ENCODE data around the gene C11orf54. TPM values are rescaled to one million over a fixed set of nuclear protein-coding genes. Genes with fewer than 3 reads are reported as not detected.
"Not testable (repeated sequence)": the region's sequence is repeated elsewhere in the genome, so short reads cannot be mapped to it uniquely, and the experiment has no call there.

C11orf54 gene
- polyA plus RNA-seq, 5 donors, result 51.1 to 82.0 (median 61.2) TPM

- no peak for DNase-seq
Observed at GRCh38 chr11:93732237-93732892, 9.1 kb upstream of the C11orf54 start.

GRCh38 chr11:93733474-93733873, 8.0 kb upstream of the C11orf54 start:
- DNase-seq, result no peak

- DNase-seq, result no peak
Observed at GRCh38 chr11:93734427-93735222, 6.8 kb upstream of the C11orf54 start.

GRCh38 chr11:93735627-93736026, 5.8 kb upstream of the C11orf54 start:
- DNase-seq, result no peak

- DNase-seq, result no peak
Observed at GRCh38 chr11:93736129-93736528, 5.3 kb upstream of the C11orf54 start.

- no peak for DNase-seq
Observed at GRCh38 chr11:93737904-93738612, 3.4 kb upstream of the C11orf54 start.

GRCh38 chr11:93738647-93739081, 2.8 kb upstream of the C11orf54 start:
- DNase-seq, result no peak

- peak; percentile 15 to 30 for DNase-seq
Observed at GRCh38 chr11:93740031-93740729, 1.3 kb upstream of the C11orf54 start.

GRCh38 chr11:93740730-93741093, 760 bp upstream of the C11orf54 start:
- DNase-seq, result no peak

GRCh38 chr11:93741882-93742226, 382 bp downstream of the C11orf54 start:
- DNase-seq, result no peak

- DNase-seq, result no peak
Observed at GRCh38 chr11:93743291-93743690, 1.8 kb downstream of the C11orf54 start.

GRCh38 chr11:93744669-93745004, 3.2 kb downstream of the C11orf54 start:
- no peak for DNase-seq

- DNase-seq, result not testable (repeated sequence)
Observed at GRCh38 chr11:93745005-93745755, 3.7 kb downstream of the C11orf54 start.

- no peak for DNase-seq
Observed at GRCh38 chr11:93746101-93746500, 4.6 kb downstream of the C11orf54 start.

- no peak for DNase-seq
Observed at GRCh38 chr11:93747122-93747521, 5.7 kb downstream of the C11orf54 start.

- no peak for DNase-seq
Observed at GRCh38 chr11:93751001-93751400, 9.5 kb downstream of the C11orf54 start.

GRCh38 chr11:93753241-93753640, 11.8 kb downstream of the C11orf54 start:
- no peak for DNase-seq

- DNase-seq, result no peak
Observed at GRCh38 chr11:93756748-93757147, 15.3 kb downstream of the C11orf54 start.

- DNase-seq, result no peak
Observed at GRCh38 chr11:93757301-93757700, 15.8 kb downstream of the C11orf54 start.

- DNase-seq, result no peak
Observed at GRCh38 chr11:93757924-93758865, 16.7 kb downstream of the C11orf54 start.

Data from right lung (tissue), 5 donors.